Fibroblast of mammary gland (primary cell): Measurements from ENCODE around the gene LRRC8E.

ENCODE experiments used
- DNase-seq: peaks from one replicate; pipeline ENCODE4 v3.0.0-alpha.2; 2010; ENCODE audit warnings: low read depth
- H3K4me3 ChIP-seq: 2 replicates; pipeline ENCODE4 v1.5.1; 2011; ENCODE audit warnings: low read depth, mild to moderate bottlenecking, low read length, moderate library complexity; ENCODE audit not compliant: control insufficient read depth
- TF ChIP-seq, protein P1 (sequence below): conservative IDR thresholded peaks from 2 replicates; pipeline ENCODE4 v1.5.1; 2011; ENCODE audit warnings: low read depth, low read length, inconsistent platforms; ENCODE audit not compliant: control insufficient read depth, insufficient read depth

The LRRC8E gene

DNA sequence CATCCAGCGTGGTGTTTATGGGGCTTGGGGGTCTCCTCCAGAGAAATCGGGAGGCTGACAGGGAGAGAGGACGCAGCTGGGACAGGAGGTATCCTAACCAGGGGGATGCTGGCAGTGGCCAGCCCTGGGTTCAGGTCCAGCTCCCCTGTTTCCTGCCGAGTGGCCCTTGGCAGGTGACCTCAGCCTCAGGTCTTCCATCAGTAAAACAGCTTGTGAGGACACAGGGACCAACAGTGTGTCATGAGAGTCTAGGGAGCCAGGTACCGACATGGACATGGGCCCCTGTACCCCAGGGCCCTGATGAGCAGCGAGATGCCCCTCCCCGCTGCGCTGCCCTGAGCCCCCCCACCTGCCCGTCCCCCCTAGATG, 38.7 kb upstream of the LRRC8E start:
- no peak for DNase-seq
- no peak overlapping the region for H3K4me3 ChIP-seq
- TF ChIP-seq, protein P1, sequence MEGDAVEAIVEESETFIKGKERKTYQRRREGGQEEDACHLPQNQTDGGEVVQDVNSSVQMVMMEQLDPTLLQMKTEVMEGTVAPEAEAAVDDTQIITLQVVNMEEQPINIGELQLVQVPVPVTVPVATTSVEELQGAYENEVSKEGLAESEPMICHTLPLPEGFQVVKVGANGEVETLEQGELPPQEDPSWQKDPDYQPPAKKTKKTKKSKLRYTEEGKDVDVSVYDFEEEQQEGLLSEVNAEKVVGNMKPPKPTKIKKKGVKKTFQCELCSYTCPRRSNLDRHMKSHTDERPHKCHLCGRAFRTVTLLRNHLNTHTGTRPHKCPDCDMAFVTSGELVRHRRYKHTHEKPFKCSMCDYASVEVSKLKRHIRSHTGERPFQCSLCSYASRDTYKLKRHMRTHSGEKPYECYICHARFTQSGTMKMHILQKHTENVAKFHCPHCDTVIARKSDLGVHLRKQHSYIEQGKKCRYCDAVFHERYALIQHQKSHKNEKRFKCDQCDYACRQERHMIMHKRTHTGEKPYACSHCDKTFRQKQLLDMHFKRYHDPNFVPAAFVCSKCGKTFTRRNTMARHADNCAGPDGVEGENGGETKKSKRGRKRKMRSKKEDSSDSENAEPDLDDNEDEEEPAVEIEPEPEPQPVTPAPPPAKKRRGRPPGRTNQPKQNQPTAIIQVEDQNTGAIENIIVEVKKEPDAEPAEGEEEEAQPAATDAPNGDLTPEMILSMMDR, result no peak

DNA sequence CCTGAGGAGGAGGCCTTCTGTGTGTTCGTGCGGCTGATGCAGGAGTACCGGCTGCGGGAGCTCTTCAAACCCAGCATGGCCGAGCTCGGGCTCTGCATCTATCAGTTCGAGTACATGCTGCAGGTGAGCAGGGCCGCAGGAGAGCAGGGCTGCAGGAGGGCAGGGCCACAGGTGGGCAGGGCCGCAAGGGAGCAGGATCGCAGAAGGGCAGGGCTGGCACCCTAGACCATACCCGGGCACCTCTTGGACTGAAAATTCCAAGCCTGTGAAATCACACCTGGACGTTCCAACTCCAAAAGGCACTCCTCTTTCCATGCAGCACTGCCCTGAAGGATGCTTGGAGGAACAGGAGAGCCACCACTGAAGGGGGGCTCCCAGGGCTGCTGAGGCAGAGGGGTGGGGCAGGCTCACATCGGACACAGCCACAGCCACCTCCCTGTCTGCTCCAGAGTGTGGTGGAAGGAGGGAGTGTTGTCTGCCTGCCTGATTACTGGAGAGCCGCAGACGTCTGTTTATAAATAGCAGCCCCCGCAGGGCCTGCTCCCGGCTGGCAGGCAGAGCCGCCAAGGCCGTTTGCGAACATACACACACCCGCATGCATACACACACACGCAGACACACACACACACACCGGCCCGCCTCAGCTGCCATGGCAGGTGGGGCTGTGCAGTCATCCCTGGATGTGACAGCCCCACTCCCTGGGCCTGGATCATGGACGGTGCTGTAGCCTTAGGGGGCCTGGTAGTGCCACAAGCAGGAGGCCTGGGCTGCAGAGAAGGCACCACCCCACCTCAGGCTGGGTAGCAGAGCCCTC, 38.1 kb upstream of the LRRC8E start:
- H3K4me3 ChIP-seq, result no peak overlapping the region
- no peak for DNase-seq
- TF ChIP-seq, protein P1, result no peak

DNA sequence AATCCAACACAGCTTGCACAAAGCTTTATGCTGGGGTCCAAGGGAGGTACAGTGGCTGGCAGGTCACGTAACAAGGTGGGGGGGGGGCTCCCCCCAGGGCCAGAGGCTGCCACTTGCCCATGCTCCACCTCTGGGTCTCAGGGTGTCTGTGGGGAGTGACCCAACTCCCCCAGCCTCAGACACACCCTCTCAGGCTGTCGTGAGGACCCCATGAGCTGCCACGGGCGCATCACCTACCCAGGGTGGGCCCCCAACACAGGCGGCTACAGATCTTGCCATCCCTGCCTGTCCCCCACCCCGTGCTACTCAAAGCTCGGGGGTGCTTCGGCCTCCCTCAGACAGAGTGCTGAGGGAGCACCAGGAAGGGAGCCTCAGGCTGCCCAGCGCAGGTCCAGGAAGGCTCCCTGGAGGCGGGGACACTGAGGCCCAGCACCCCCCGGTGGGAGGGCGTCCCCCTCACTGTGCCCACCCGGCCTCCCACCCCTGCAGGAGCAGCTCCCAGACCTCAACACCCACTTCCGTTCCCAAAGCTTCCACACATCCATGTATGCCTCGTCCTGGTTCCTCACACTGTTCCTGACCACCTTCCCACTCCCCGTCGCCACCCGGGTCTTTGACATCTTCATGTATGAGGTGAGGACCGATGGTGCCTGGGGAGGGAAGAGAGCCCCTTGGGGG, 37.2 kb upstream of the LRRC8E start:
- no peak for DNase-seq
- TF ChIP-seq, protein P1, result no peak
- H3K4me3 ChIP-seq, result no peak overlapping the region

DNA sequence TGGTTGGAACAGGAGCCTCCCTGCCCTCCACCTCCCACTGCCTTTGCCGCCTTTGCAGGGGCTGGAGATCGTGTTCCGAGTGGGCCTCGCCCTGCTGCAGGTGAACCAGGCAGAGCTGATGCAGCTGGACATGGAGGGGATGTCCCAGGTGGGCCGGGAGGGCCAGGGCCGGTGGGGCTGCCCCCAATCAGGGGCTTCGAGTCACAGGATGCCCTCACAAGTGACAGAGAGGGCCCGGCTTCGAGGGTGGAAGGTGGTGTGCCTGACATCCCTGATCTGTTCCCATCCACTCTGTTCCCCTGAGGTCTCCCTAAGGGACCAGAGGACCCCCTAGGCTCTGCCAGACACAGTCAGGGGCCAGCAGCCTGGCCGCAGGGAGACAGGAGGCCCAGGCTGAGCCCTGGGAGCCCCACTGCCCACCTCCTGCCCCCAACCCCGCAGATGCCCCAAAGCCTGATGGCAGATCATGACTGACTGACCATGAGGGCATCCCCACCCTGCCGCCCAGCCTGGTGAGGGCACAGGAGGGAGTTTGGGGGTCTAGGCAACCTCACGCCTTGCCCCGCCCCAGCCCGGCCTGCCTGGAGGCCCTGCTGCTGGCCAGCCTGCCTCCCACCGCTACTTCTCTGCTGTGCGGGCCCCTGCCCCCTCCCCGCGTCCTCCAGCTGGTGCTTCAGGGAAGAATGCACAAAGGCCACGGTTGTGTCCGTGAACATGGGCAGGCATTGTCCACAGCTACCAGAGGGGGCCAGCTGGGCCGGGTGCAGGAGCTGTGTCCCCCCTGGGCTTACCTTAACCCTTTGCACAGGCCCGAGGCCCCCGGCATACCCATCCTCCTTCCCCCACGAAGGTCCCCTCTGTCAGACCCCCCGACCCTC, 36.4 kb upstream of the LRRC8E start:
- H3K4me3 ChIP-seq, result no peak overlapping the region
- no peak for DNase-seq
- TF ChIP-seq, protein P1, result no peak

DNA sequence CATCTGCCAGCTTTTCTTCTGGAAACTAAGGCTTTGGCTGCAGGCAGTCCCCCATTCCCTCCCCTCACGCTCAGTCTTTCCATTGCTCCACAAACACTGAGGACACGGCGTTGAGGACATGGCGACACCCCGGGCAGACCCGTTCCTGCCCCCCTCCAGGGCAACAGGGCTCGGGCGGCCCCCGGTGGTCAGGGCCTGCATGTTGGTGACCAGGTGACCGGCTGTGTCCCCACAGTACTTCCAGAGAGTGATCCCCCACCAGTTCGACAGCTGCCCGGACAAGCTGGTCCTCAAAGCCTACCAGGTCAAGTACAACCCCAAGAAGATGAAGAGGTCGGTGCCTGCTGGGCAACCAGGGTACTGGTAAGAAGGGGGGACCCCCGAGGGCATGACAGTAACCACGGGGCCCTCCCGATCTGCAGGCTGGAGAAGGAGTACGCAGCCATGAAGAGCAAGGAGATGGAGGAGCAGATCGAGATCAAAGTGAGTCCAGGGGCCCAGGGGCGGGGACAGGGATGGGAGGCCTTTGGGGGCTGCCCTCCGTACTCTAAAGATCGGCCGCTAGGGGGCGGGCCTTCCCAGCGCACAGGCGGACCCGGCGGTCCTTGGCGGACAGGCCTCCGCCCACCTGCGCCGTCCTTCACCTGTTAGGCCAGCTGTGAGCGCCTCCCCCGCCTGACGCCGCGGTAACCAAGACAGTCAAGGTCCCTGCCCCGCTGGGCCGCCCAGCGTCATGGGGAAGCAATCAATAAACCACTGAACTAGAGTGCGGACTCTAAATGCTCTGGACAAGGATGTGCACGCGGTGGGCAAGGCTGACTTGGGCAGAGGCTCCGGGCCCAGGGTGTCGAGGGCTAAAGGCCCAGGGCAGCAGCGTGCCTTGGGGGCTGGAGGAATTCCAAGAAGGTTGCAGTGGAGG, 35.2 kb upstream of the LRRC8E start:
- H3K4me3 ChIP-seq, result no peak overlapping the region
- DNase-seq, result peak; percentile 49
- TF ChIP-seq, protein P1, result peak; percentile 56

DNA sequence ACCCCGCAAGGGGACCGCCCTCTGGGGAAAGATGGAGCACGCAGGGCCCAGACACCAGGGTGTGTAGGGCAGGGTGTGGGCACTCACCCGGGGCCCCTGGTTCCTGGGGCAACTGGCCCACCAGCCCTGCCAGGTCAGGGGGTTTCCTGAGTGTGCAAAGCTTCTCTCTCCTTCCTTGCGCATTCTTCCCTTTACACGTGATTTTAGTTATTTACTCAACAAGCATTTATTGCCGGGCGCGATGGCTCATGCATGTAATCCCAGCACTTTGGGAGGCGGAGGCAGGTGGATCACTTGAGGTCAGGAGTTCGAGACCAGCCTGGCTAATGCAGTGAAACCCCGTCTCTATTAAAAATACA, 34.6 kb upstream of the LRRC8E start:
- no peak overlapping the region for H3K4me3 ChIP-seq
- TF ChIP-seq, protein P1, result no peak
- DNase-seq, result no peak
